CD4-positive, alpha-beta T cell treated with Interleukin-17A for 4 hours (primary cell): ENCODE measurements around the gene PCNT.
A peak's percentile ranks its signal among the peaks of the same experiment; 100 is the strongest.

Experiments used
- DNase-seq: peaks from one replicate; pipeline ENCODE4 v3.0.0-alpha.2; 2020; ENCODE audit warnings: mixed read lengths

The PCNT gene

GRCh38 chr21:46412521-46413364 lies 88.8 kb downstream of the PCNT start:
- no peak for DNase-seq

DNA sequence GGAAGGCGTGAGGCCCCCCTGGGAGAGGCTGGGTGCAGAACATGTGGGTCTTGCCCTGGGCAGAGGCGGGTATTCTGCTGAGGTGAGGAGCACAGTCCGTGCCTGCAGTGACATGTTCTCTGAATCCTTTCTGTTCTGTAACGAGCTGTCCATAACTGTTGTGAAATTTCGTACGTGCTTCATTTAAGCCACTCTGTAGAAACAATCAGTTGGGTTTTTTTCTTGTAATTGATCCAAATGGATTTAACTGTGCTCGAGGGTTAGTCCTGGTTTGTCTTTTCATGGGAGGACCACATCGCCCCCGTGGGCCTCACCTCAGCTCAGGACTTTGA lies 89.4 kb downstream of the PCNT start:
- DNase-seq = no peak

DNA sequence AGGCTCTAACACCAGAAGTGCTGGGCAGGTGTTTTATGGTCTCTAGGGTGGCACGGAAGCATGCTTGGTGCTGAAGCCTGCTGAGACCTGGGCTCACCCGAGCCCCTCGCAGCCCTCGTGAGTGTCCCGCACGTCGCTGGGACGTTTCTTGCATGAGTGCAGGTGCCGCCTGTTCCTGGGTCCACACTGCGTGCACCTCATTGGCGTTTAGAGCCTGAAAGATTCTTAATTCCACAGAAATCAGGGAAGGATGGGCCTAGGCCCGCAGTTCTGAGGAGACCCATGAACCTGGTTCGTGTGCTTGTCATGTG lies 91.0 kb downstream of the PCNT start:
- DNase-seq = no peak

- no peak for DNase-seq
Measured at GRCh38 chr21:46416551-46416950, 92.6 kb downstream of the PCNT start.

- no peak for DNase-seq
Measured at GRCh38 chr21:46418265-46418946, 94.5 kb downstream of the PCNT start.

DNA sequence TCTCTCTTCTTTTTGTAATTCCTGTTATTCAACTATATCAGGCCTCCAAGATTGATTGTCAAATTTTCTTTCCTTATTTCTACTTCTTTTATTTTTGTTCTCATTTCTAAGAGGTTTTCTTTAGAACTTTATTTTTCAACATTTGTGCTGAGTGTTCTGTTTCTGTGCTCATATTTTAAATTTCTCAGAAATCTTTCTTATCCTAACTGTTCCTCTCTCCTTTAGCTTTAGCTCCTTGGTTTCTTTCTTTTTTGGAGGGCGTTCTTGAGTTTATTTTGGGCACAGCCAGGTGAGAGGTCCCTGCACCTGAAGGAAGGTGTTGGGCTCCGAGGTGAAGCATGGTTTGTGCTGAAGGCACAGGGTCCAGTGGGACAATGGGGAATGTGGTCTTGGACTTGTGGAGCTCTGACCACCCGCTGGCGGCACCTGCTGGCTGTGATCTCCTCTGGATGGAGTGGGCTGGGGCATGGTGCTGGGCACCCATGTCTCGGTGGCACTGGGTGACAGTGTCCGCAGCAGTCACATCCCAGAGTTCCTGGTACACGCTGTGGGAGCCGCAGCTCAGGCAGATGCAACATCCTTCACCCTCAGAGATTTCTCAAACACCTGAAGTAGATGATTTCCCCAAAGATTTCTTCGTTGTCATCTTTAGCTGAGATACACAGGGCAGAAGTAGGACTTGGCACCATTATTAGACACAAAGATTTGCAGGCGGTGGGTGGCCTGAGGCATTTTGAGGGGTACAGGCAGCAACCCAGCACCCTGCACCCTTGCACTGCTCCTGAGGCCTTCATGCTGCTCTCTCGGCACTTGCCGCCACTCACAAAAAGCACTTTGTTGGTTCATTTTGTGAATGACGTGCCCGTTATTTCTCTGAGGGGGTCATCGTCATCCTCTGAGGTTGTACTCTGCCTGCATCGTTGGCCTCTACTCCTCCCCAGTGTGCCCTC lies 96.6 kb downstream of the PCNT start:
- no peak for DNase-seq

DNA sequence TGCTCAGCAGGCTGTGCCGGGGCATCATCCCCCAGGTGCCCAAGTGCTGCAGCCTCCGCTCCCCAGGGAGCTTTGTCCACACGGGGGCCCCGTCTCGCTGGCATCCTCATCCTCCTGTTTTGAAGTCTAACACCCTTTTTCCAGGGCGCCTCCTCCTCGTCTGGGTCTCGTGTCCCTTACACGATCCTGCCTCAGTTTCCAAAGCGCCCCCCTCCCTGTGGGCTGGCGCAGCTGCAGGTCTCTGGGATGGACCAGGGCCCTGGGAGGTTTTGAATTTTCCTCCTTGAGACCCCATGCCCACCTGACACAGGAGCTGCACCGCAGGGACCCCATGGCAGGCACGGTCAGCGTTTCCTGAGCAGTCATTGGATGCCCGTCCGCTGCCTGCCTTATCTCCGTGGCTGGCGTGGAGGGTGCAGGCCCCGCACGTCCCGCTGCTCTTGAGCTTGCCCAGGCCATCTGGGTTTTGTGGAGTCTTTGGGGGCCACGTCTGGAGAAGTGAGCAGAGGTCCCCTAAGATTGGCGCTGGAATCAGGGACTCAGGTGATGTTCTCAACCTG lies 97.3 kb downstream of the PCNT start:
- no peak for DNase-seq

- no peak for DNase-seq
Measured at GRCh38 chr21:46421756-46422555, 98.0 kb downstream of the PCNT start.

GRCh38 chr21:46422636-46423241 lies 98.8 kb downstream of the PCNT start:
- no peak for DNase-seq

- peak; percentile 55 for DNase-seq
Measured at GRCh38 chr21:46423546-46424038, 99.6 kb downstream of the PCNT start.

- DNase-seq = peak; percentile 41
Measured at GRCh38 chr21:46424039-46424591, 100.2 kb downstream of the PCNT start.

- peak; percentile 46 for DNase-seq
Measured at GRCh38 chr21:46424621-46425020, 100.7 kb downstream of the PCNT start.

- peak; percentile 7 for DNase-seq
Measured at GRCh38 chr21:46425041-46425440, 101.1 kb downstream of the PCNT start.

GRCh38 chr21:46425571-46425970 lies 101.6 kb downstream of the PCNT start:
- peak; percentile 56 for DNase-seq

DNA sequence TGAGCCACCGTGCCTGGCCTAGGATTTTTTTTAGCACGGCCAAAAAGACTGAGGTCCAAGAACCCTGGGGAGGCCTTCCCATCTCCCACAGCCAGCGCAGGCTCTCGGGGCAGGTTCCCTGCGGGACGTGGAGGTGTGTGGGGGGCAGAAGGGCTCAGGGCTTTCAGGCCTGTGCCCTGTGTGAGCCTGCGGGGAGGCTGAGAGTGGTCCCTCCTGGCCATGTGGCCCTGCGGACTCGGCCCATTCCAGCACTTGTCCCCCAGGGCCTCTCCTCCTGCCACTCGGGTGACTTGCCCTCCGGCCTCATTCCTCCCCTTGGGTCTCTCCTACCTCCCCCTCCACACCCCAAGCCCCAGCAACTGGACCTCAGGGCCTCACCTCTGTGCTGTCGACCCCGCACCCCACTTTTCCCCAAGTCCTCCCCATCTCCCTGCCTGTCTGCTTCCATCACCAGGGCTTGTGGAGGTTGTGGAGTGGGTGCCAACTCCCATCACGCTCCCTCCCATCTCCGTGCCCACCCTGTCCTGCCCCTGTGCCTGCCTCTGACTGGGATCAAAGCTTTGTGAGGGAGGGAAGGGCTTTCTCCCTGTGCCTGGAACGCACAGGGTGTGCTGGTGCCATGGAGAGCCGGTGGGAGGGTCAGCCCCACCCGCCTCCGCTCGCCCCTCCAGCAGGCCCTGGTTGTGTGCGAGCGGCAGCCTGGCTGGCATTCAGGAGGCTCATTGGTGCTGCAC lies 102.5 kb downstream of the PCNT start:
- no peak for DNase-seq

GRCh38 chr21:46427516-46427915 lies 103.6 kb downstream of the PCNT start:
- DNase-seq = no peak

DNA sequence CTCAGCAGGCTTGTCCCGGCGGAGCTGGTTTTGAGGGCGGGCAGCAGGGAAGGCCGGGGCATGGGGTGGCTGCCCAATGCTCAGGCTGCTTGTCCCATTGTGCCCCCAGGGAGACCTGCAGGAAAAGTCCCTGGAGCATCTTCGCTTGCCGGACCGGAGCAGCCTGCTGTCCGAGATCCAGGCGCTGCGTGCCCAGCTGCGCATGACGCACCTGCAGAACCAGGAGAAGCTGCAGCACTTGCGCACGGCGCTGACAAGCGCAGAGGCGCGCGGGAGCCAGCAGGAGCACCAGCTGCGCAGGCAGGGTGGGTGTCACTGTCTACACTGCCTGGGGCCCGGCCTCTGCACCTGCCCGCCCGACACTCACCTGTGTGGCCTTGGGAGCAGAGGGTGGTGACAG lies 104.3 kb downstream of the PCNT start:
- no peak for DNase-seq

DNA sequence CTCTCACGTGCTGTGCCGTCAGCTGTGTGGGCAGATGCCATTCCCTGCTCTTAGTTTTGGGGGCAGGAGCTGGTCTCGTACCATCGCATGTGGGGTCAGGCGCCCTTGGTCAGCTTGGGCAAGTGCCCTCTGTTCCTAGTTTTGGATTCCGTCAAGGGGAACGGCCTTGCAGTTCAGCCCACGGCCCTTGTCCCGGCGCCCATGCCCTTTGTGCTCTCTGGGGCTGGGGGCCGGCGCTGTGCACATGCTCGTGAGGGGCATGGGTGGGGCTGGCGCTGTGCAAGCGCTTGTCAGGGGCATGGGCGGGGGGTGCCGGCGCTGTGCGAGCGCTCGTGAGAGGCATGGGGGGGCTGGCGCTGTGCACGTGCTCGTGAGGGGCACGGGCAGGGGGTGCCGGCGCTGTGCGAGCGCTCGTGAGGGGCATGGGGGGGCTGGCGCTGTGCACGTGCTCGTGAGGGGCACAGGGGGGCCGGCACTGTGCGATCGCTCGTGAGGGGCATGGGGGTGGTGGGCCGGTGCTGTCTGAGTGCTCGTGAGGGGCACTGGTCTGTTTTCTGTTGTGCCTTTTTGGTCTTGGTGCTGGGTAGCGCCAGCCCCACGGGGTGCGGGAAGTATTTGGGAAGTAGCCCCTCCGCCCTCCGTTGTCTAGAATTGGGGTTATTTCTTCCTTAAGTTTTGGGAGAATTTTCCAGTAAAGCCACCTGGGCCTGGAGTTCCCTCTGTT lies 105.2 kb downstream of the PCNT start:
- no peak for DNase-seq

GRCh38 chr21:46429754-46430681 lies 106.1 kb downstream of the PCNT start:
- DNase-seq = no peak
